ENCODE data around the gene HFE. TPM values are rescaled to one million over a fixed set of nuclear protein-coding genes. Genes with fewer than 3 reads are reported as not detected.
"Not testable (repeated sequence)": the region's sequence is repeated elsewhere in the genome, so short reads cannot be mapped to it uniquely, and the experiment has no call there.

HFE gene
- total RNA-seq, 1 donor, result 0.27 TPM

- DNase-seq (ENCODE audit: low read depth in 2 of 3, low spot score in 2 of 3), result not testable (repeated sequence)
Observed at GRCh38 chr6:26058477-26059033, 28.7 kb upstream of the HFE start.

GRCh38 chr6:26059941-26060340, 27.3 kb upstream of the HFE start:
- no peak for DNase-seq (ENCODE audit: low read depth in 2 of 3, low spot score in 2 of 3)

- DNase-seq (ENCODE audit: low read depth in 2 of 3, low spot score in 2 of 3), result peak in 2 of 3 donors; percentile 53 to 81
Observed at GRCh38 chr6:26064619-26065257, 22.5 kb upstream of the HFE start.

- peak in 2 of 3 donors; percentile 81 to 93 for DNase-seq (ENCODE audit: low read depth in 2 of 3, low spot score in 2 of 3)
Observed at GRCh38 chr6:26065952-26066380, 21.3 kb upstream of the HFE start.

- DNase-seq (ENCODE audit: low read depth in 2 of 3, low spot score in 2 of 3), result no peak
Observed at GRCh38 chr6:26067367-26067766, 19.9 kb upstream of the HFE start.

GRCh38 chr6:26068036-26068435, 19.2 kb upstream of the HFE start:
- no peak for DNase-seq (ENCODE audit: low read depth in 2 of 3, low spot score in 2 of 3)

- no peak for DNase-seq (ENCODE audit: low read depth in 2 of 3, low spot score in 2 of 3)
Observed at GRCh38 chr6:26071135-26071534, 16.1 kb upstream of the HFE start.

- DNase-seq (ENCODE audit: low read depth in 2 of 3, low spot score in 2 of 3), result no peak
Observed at GRCh38 chr6:26075063-26075717, 12.0 kb upstream of the HFE start.

- DNase-seq (ENCODE audit: low read depth in 2 of 3, low spot score in 2 of 3), result not testable (repeated sequence)
Observed at GRCh38 chr6:26078066-26078465, 9.2 kb upstream of the HFE start.

- not testable (repeated sequence) for DNase-seq (ENCODE audit: low read depth in 2 of 3, low spot score in 2 of 3)
Observed at GRCh38 chr6:26081096-26081495, 6.1 kb upstream of the HFE start.

GRCh38 chr6:26086211-26086610, 1.0 kb upstream of the HFE start:
- DNase-seq (ENCODE audit: low read depth in 2 of 3, low spot score in 2 of 3), result no peak

GRCh38 chr6:26088344-26088743, 1.1 kb downstream of the HFE start:
- DNase-seq (ENCODE audit: low read depth in 2 of 3, low spot score in 2 of 3), result no peak

- no peak for DNase-seq (ENCODE audit: low read depth in 2 of 3, low spot score in 2 of 3)
Observed at GRCh38 chr6:26089272-26089671, 2.0 kb downstream of the HFE start.

- DNase-seq (ENCODE audit: low read depth in 2 of 3, low spot score in 2 of 3), result no peak
Observed at GRCh38 chr6:26092443-26092842, 5.2 kb downstream of the HFE start.

GRCh38 chr6:26094036-26094435, 6.8 kb downstream of the HFE start:
- DNase-seq (ENCODE audit: low read depth in 2 of 3, low spot score in 2 of 3), result no peak

- DNase-seq (ENCODE audit: low read depth in 2 of 3, low spot score in 2 of 3), result peak in 2 of 3 donors; percentile 58 to 76
Observed at GRCh38 chr6:26097268-26097875, 10.1 kb downstream of the HFE start.

GRCh38 chr6:26103141-26103769, 16.0 kb downstream of the HFE start:
- no peak for DNase-seq (ENCODE audit: low read depth in 2 of 3, low spot score in 2 of 3)

- DNase-seq (ENCODE audit: low read depth in 2 of 3, low spot score in 2 of 3), result peak; percentile 88 to 98 (median 94)
Observed at GRCh38 chr6:26103770-26104456, 16.7 kb downstream of the HFE start.

GRCh38 chr6:26104457-26105108, 17.4 kb downstream of the HFE start:
- no peak for DNase-seq (ENCODE audit: low read depth in 2 of 3, low spot score in 2 of 3)

GRCh38 chr6:26105109-26105730, 18.0 kb downstream of the HFE start:
- DNase-seq (ENCODE audit: low read depth in 2 of 3, low spot score in 2 of 3), result no peak
